ENCODE data around the gene PACSIN1. TPM values are rescaled to one million over a fixed set of nuclear protein-coding genes. Genes with fewer than 3 reads are reported as not detected.

PACSIN1 gene
- total RNA-seq, 5 donors from 2014 or later (not counting 1 experiment from before 2014, with no cell fraction given), result 0.86 to 3.2 (median 2.4) TPM

- Histone ChIP-seq H3K27me3 (replicated peaks in 1 of 2; ENCODE audit: control insufficient read depth in 2 of 2, extremely low read depth in 1 of 2, insufficient read depth in 2 of 2, low read length in 1 of 2) (peaks cover 0 to 2% of the 10 kb centered on the region in 2 experiments), H3K36me3 (ENCODE audit: control insufficient read depth in 2 of 2, extremely low read depth in 1 of 2, insufficient read depth in 1 of 2, low read length in 1 of 2) (no peaks in the 10 kb centered on the region), H3K4me3 (ENCODE audit: control insufficient read depth in 1 of 2, extremely low read depth in 1 of 2, low read length in 1 of 2) (no peak overlapping the region), H3K27ac (ENCODE audit: low read length) (no peak overlapping the region), H3K4me1 (ENCODE audit: control insufficient read depth in 1 of 2, extremely low read depth in 1 of 2, insufficient read depth in 2 of 2, low read length in 2 of 2) (no peaks in the 10 kb centered on the region), H3K9me3 (no peaks in the 10 kb centered on the region)
- H3K27ac Mint-ChIP-seq, result no peak overlapping the region
- ATAC-seq (replicated peaks in 1 of 4) (no peak), DNase-seq (no peak)
- H3K4me3 Mint-ChIP-seq, result no peak overlapping the region
- no peaks in the 10 kb centered on the region for H3K36me3 Mint-ChIP-seq
- WGBS (ENCODE audit: insufficient coverage), result 92% methylated on average over 2 of the region's 3 CpGs
- CTCF ChIA-PET, result interaction anchor here in 1 of 2 donors (0.6 kb wide), 1 partner anchor 886 kb away, joined by 4 read pairs; no protein-coding TSS in a partner anchor
- H3K4me1 Mint-ChIP-seq, result no peaks in the 10 kb centered on the region
- no peaks in the 10 kb centered on the region for H3K9me3 Mint-ChIP-seq
- POLR2A ChIA-PET, result no interaction called here
- no peaks in the 10 kb centered on the region for H3K27me3 Mint-ChIP-seq
Measured at GRCh38 chr6:34536251-34536958, 70.5 kb downstream of the PACSIN1 start.

- no peak for ATAC-seq (replicated peaks in 1 of 4)
- H3K36me3 ChIP-seq (ENCODE audit: control insufficient read depth in 2 of 2, extremely low read depth in 1 of 2, insufficient read depth in 1 of 2, low read length in 1 of 2), result no peaks in the 10 kb centered on the region
- Mint-ChIP-seq H3K4me1 (no peaks in the 10 kb centered on the region), H3K36me3 (no peaks in the 10 kb centered on the region), H3K9me3 (no peaks in the 10 kb centered on the region), H3K27me3 (no peaks in the 10 kb centered on the region), H3K27ac (no peak overlapping the region), H3K4me3 (no peak overlapping the region)
- WGBS (ENCODE audit: insufficient coverage), result 92% methylated on average over 13 of the region's 15 CpGs
- CTCF ChIA-PET, result interaction anchor here in 1 of 2 donors (0.6 kb wide), 1 partner anchor 887 kb away, joined by 4 read pairs; no protein-coding TSS in a partner anchor
- no peak overlapping the region for H3K4me3 ChIP-seq (ENCODE audit: control insufficient read depth in 1 of 2, extremely low read depth in 1 of 2, low read length in 1 of 2)
- no peaks in the 10 kb centered on the region for H3K9me3 ChIP-seq
- no peaks in the 10 kb centered on the region for H3K4me1 ChIP-seq (ENCODE audit: control insufficient read depth in 1 of 2, extremely low read depth in 1 of 2, insufficient read depth in 2 of 2, low read length in 2 of 2)
- H3K27ac ChIP-seq (ENCODE audit: low read length), result no peak overlapping the region
- DNase-seq, result no peak
- POLR2A ChIA-PET, result interaction anchor here in 1 of 2 donors (0.5 kb wide), 1 partner anchor 64 kb away, joined by 3 read pairs; no protein-coding TSS in a partner anchor
- H3K27me3 ChIP-seq (replicated peaks in 1 of 2; ENCODE audit: control insufficient read depth in 2 of 2, extremely low read depth in 1 of 2, insufficient read depth in 2 of 2, low read length in 1 of 2), result peaks cover 0 to 2% of the 10 kb centered on the region in 2 experiments
Measured at GRCh38 chr6:34536959-34537848, 71.3 kb downstream of the PACSIN1 start.

- Histone ChIP-seq H3K4me1 (ENCODE audit: control insufficient read depth in 1 of 2, extremely low read depth in 1 of 2, insufficient read depth in 2 of 2, low read length in 2 of 2) (no peaks in the 10 kb centered on the region), H3K9me3 (no peaks in the 10 kb centered on the region), H3K36me3 (ENCODE audit: control insufficient read depth in 2 of 2, extremely low read depth in 1 of 2, insufficient read depth in 1 of 2, low read length in 1 of 2) (no peaks in the 10 kb centered on the region), H3K4me3 (ENCODE audit: control insufficient read depth in 1 of 2, extremely low read depth in 1 of 2, low read length in 1 of 2) (no peak overlapping the region), H3K27ac (ENCODE audit: low read length) (no peak overlapping the region), H3K27me3 (replicated peaks in 1 of 2; ENCODE audit: control insufficient read depth in 2 of 2, extremely low read depth in 1 of 2, insufficient read depth in 2 of 2, low read length in 1 of 2) (peaks cover 0 to 2% of the 10 kb centered on the region in 2 experiments)
- Mint-ChIP-seq H3K9me3 (no peaks in the 10 kb centered on the region), H3K36me3 (no peaks in the 10 kb centered on the region), H3K4me1 (no peaks in the 10 kb centered on the region), H3K4me3 (no peak overlapping the region), H3K27me3 (no peaks in the 10 kb centered on the region), H3K27ac (no peak overlapping the region)
- ChIA-PET POLR2A (no interaction called here), CTCF (no interaction called here)
- WGBS (ENCODE audit: insufficient coverage), result 90% methylated on average over 15 of the region's 19 CpGs
- ATAC-seq (replicated peaks in 1 of 4), result no peak
- no peak for DNase-seq
Measured at GRCh38 chr6:34537922-34538550, 72.2 kb downstream of the PACSIN1 start.

GRCh38 chr6:34538581-34538980 is 72.7 kb downstream of the PACSIN1 start:
- CTCF ChIA-PET, result no interaction called here
- Mint-ChIP-seq H3K4me3 (no peak overlapping the region), H3K4me1 (no peaks in the 10 kb centered on the region), H3K27me3 (no peaks in the 10 kb centered on the region), H3K36me3 (no peaks in the 10 kb centered on the region), H3K9me3 (no peaks in the 10 kb centered on the region), H3K27ac (no peak overlapping the region)
- POLR2A ChIA-PET, result no interaction called here
- H3K36me3 ChIP-seq (ENCODE audit: control insufficient read depth in 2 of 2, extremely low read depth in 1 of 2, insufficient read depth in 1 of 2, low read length in 1 of 2), result no peaks in the 10 kb centered on the region
- H3K4me1 ChIP-seq (ENCODE audit: control insufficient read depth in 1 of 2, extremely low read depth in 1 of 2, insufficient read depth in 2 of 2, low read length in 2 of 2), result no peaks in the 10 kb centered on the region
- no peaks in the 10 kb centered on the region for H3K9me3 ChIP-seq
- DNase-seq (no peak), ATAC-seq (replicated peaks in 1 of 4) (no peak)
- 94% methylated on average over 5 of the region's 6 CpGs for whole genome bisulfite sequencing (ENCODE audit: insufficient coverage)
- H3K27ac ChIP-seq (ENCODE audit: low read length), result no peak overlapping the region
- no peak overlapping the region for H3K4me3 ChIP-seq (ENCODE audit: control insufficient read depth in 1 of 2, extremely low read depth in 1 of 2, low read length in 1 of 2)
- peaks cover 0 to 2% of the 10 kb centered on the region in 2 experiments for H3K27me3 ChIP-seq (replicated peaks in 1 of 2; ENCODE audit: control insufficient read depth in 2 of 2, extremely low read depth in 1 of 2, insufficient read depth in 2 of 2, low read length in 1 of 2)

- Mint-ChIP-seq H3K27me3 (no peaks in the 10 kb centered on the region), H3K9me3 (no peaks in the 10 kb centered on the region), H3K4me1 (no peaks in the 10 kb centered on the region), H3K36me3 (no peaks in the 10 kb centered on the region), H3K4me3 (no peak overlapping the region), H3K27ac (no peak overlapping the region)
- no peaks in the 10 kb centered on the region for H3K4me1 ChIP-seq (ENCODE audit: control insufficient read depth in 1 of 2, extremely low read depth in 1 of 2, insufficient read depth in 2 of 2, low read length in 2 of 2)
- H3K36me3 ChIP-seq (ENCODE audit: control insufficient read depth in 2 of 2, extremely low read depth in 1 of 2, insufficient read depth in 1 of 2, low read length in 1 of 2), result no peaks in the 10 kb centered on the region
- no peaks in the 10 kb centered on the region for H3K9me3 ChIP-seq
- no peak overlapping the region for H3K4me3 ChIP-seq (ENCODE audit: control insufficient read depth in 1 of 2, extremely low read depth in 1 of 2, low read length in 1 of 2)
- DNase-seq (no peak), ATAC-seq (replicated peaks in 1 of 4) (no peak)
- H3K27me3 ChIP-seq (replicated peaks in 1 of 2; ENCODE audit: control insufficient read depth in 2 of 2, extremely low read depth in 1 of 2, insufficient read depth in 2 of 2, low read length in 1 of 2), result peaks cover 0 to 2% of the 10 kb centered on the region in 2 experiments
- H3K27ac ChIP-seq (ENCODE audit: low read length), result no peak overlapping the region
- 79% methylated on average over 4 of the region's 14 CpGs for WGBS (ENCODE audit: insufficient coverage)
- ChIA-PET POLR2A (no interaction called here), CTCF (no interaction called here)
Measured at GRCh38 chr6:34539181-34539580, 73.3 kb downstream of the PACSIN1 start.

- Mint-ChIP-seq H3K4me1 (no peaks in the 10 kb centered on the region), H3K27ac (no peak overlapping the region), H3K9me3 (no peaks in the 10 kb centered on the region), H3K27me3 (no peaks in the 10 kb centered on the region), H3K36me3 (no peaks in the 10 kb centered on the region), H3K4me3 (no peak overlapping the region)
- no peaks in the 10 kb centered on the region for H3K36me3 ChIP-seq (ENCODE audit: control insufficient read depth in 2 of 2, extremely low read depth in 1 of 2, insufficient read depth in 1 of 2, low read length in 1 of 2)
- 80% methylated on average over 1 of the region's 5 CpGs for WGBS (ENCODE audit: insufficient coverage)
- H3K4me1 ChIP-seq (ENCODE audit: control insufficient read depth in 1 of 2, extremely low read depth in 1 of 2, insufficient read depth in 2 of 2, low read length in 2 of 2), result no peaks in the 10 kb centered on the region
- no peak overlapping the region for H3K4me3 ChIP-seq (ENCODE audit: control insufficient read depth in 1 of 2, extremely low read depth in 1 of 2, low read length in 1 of 2)
- H3K27ac ChIP-seq (ENCODE audit: low read length), result no peak overlapping the region
- ChIA-PET CTCF (no interaction called here), POLR2A (no interaction called here)
- ATAC-seq (replicated peaks in 1 of 4) (no peak), DNase-seq (no peak)
- H3K27me3 ChIP-seq (replicated peaks in 1 of 2; ENCODE audit: control insufficient read depth in 2 of 2, extremely low read depth in 1 of 2, insufficient read depth in 2 of 2, low read length in 1 of 2), result peaks cover 0 to 2% of the 10 kb centered on the region in 2 experiments
- no peaks in the 10 kb centered on the region for H3K9me3 ChIP-seq
Measured at GRCh38 chr6:34540222-34540621, 74.3 kb downstream of the PACSIN1 start.
